Measurements from ENCODE around the gene FAM98A. TPM values are rescaled to one million over a fixed set of nuclear protein-coding genes. Genes with fewer than 3 reads are reported as not detected.
A peak's percentile ranks its signal among the peaks of the same experiment; 100 is the strongest.

The FAM98A gene
- total and polyA plus RNA-seq, 12 donors: 16.0 to 118 (median 50.5) TPM

- peak in 1 of 7 donors; percentile 10 for DNase-seq
- H3K9me3 ChIP-seq (replicated peaks in 1 of 3): no peaks in the 10 kb centered on the region
- no peak overlapping the region for H3K27ac ChIP-seq
- no peaks in the 10 kb centered on the region for H3K27me3 ChIP-seq
- no peak overlapping the region for H3K4me3 ChIP-seq
- H3K4me1 ChIP-seq (replicated peaks in 1 of 2): no peaks in the 10 kb centered on the region
- no peak for TF ChIP-seq POLR2A (IDR thresholded peaks at IDR 0.05)
- TF ChIP-seq CTCF (IDR thresholded peaks at IDR 0.05): no peak
- intact Hi-C loops (cut with DNase I): no loop called here
- H3K36me3 ChIP-seq (replicated peaks in 1 of 2): no peaks in the 10 kb centered on the region
- 56 to 84% (median 78%) methylated on average over 3 of the region's 3 CpGs for WGBS, 4 donors
These were observed 63.7 kb downstream of the FAM98A start for GRCh38 chr2:33535421-33535820.

Small RNAs within 50 kb of the gene (small RNA-seq; reads per million reads assigned to genes)
- gene ATP6V0E1P3: 0 reads per million in 2 donors

Other genes starting within 250 kb of the FAM98A start
- 10 to 100 TPM in 7 of 9 donors, 1 to 10 TPM in 2; 3.3 to 23.8 (median 11.3) TPM for gene RASGRP3, start 122.7 kb downstream of the FAM98A start, total RNA-seq
- gene RASGRP3, start 122.7 kb downstream of the FAM98A start, polyA plus RNA-seq: 1 to 10 TPM; 2.5 to 8.2 (median 4.8) TPM

All from adrenal gland (tissue), 12 donors.